MM.1S (cell line): ENCODE results near the gene SIKE1.
A peak's percentile ranks its signal among the peaks of the same experiment; 100 is the strongest.
"Not testable (repeated sequence)": the region's sequence is repeated elsewhere in the genome, so short reads cannot be mapped to it uniquely, and the experiment has no call there.

Source experiments
- DNase-seq: peaks from one replicate; pipeline ENCODE4 v3.0.0-alpha.2; 2015
- H2AFZ ChIP-seq: fragments of 300-600 bp; sonication (generic); 2 replicates; pipeline ENCODE4 v1.6.0; 2016; ENCODE audit warnings: antibody characterized with exemption, low read length
- H3F3A ChIP-seq: fragments of 300-600 bp; sonication (generic); 2 replicates; pipeline ENCODE4 v1.6.1; 2016; ENCODE audit warnings: mild to moderate bottlenecking, antibody characterized with exemption, low read length, moderate library complexity, mixed read lengths; ENCODE audit not compliant: insufficient read depth
- H3K27ac ChIP-seq: fragments of 300-600 bp; sonication (generic); 2 replicates; pipeline ENCODE4 v1.5.1; 2016; ENCODE audit warnings: mild to moderate bottlenecking, low read length
- H3K27me3 ChIP-seq: fragments of 300-600 bp; sonication (generic); replicated peaks from 2 replicates; pipeline ENCODE4 v1.6.0; 2016; ENCODE audit warnings: low read length; ENCODE audit not compliant: insufficient read depth
- H3K36me3 ChIP-seq: fragments of 300-600 bp; sonication (generic); replicated peaks from 2 replicates; pipeline ENCODE4 v1.6.1; 2016; ENCODE audit warnings: mild to moderate bottlenecking, low read length, mixed read lengths; ENCODE audit not compliant: insufficient read depth
- H3K4me1 ChIP-seq: fragments of 300-600 bp; sonication (generic); 2 replicates; pipeline ENCODE4 v1.6.1; 2016; ENCODE audit warnings: low read length, mixed read lengths
- H3K4me2 ChIP-seq: fragments of 300-600 bp; sonication (generic); 2 replicates; pipeline ENCODE4 v1.6.0; 2016; ENCODE audit warnings: low read depth, low read length
- H3K4me3 ChIP-seq: fragments of 300-600 bp; sonication (generic); 2 replicates; pipeline ENCODE4 v1.5.1; 2016; ENCODE audit warnings: low read length, mixed read lengths
- H3K79me2 ChIP-seq: fragments of 300-600 bp; sonication (generic); 2 replicates; pipeline ENCODE4 v1.6.1; 2016; ENCODE audit warnings: mixed run types, low read length, mixed read lengths
- H3K9ac ChIP-seq: fragments of 300-600 bp; sonication (generic); 2 replicates; pipeline ENCODE4 v1.6.1; 2016; ENCODE audit warnings: low read length, mixed read lengths
- H3K9me2 ChIP-seq: fragments of 300-600 bp; sonication (generic); replicated peaks from 2 replicates; pipeline ENCODE4 v1.6.1; 2016; ENCODE audit warnings: mild to moderate bottlenecking, low read length, mixed read lengths; ENCODE audit not compliant: insufficient read depth
- H3K9me3 ChIP-seq: fragments of 300-600 bp; sonication (generic); replicated peaks from 2 replicates; pipeline ENCODE4 v1.6.1; 2016; ENCODE audit warnings: mild to moderate bottlenecking, low read length, mixed read lengths; ENCODE audit not compliant: insufficient read depth
- H4K20me1 ChIP-seq: fragments of 300-600 bp; sonication (generic); 2 replicates; pipeline ENCODE4 v1.6.1; 2016; ENCODE audit warnings: mild to moderate bottlenecking, low read length, moderate library complexity, mixed read lengths; ENCODE audit not compliant: insufficient read depth
- CTCF ChIP-seq: fragments of 300-600 bp; sonication (generic); IDR thresholded peaks from 2 replicates; pipeline ENCODE4 v1.5.1; 2016; ENCODE audit warnings: antibody characterized with exemption, low read length, mixed read lengths
- EZH2 ChIP-seq: fragments of 300-600 bp; sonication (generic); optimal IDR thresholded peaks from 2 replicates; pipeline ENCODE3; 2017; ENCODE audit warnings: low read depth, mild to moderate bottlenecking, antibody characterized with exemption, low read length, mixed read lengths
- EZH2phosphoT487 ChIP-seq: fragments of 300-600 bp; sonication (generic); IDR thresholded peaks from 2 replicates; pipeline ENCODE4 v1.6.1; 2018; ENCODE audit warnings: antibody characterized with exemption, low read length

The SIKE1 gene

GRCh38 chr1:114780344-114781226 lies at the start of gene SIKE1:
Gene SIKE1, minus strand, starts transcription at chr1:114780685. Its CDS starts 78 bp downstream, at chr1:114780607.
- H3K27ac ChIP-seq: peak within 1 kb of the TSS; percentile 89
- H3K27me3 ChIP-seq: no peaks in the 10 kb centered on the region

GRCh38 chr1:114830075-114830474 lies 49.6 kb upstream of the SIKE1 start:
- not testable (repeated sequence) for H3K4me1 ChIP-seq, H2AFZ ChIP-seq, H3K9me3 ChIP-seq, H3K27me3 ChIP-seq, DNase-seq, H3K79me2 ChIP-seq, H3K27ac ChIP-seq, H3K9me2 ChIP-seq, H3K4me3 ChIP-seq, H3K36me3 ChIP-seq, H4K20me1 ChIP-seq, H3K4me2 ChIP-seq, H3F3A ChIP-seq, H3K9ac ChIP-seq

More at GRCh38 chr1:114780344-114781226, at the start of gene SIKE1:
- TF ChIP-seq EZH2 (no peak), EZH2phosphoT487 (no peak), CTCF (no peak)
- DNase-seq: peak; percentile 90
- Histone ChIP-seq H3K36me3 (no peaks in the 10 kb centered on the region), H4K20me1 (no peaks in the 10 kb centered on the region), H3K9ac (peak within 1 kb of the TSS; percentile 81), H3K4me3 (peak within 1 kb of the TSS; percentile 87), H3K4me1 (peaks cover 6% of the 10 kb centered on the region; the same call in 1 of the 2 replicates), H3F3A (peaks cover 5% of the 10 kb centered on the region; the same call in 1 of the 2 replicates), H2AFZ (peak within 1 kb of the TSS; percentile 72), H3K9me3 (no peaks in the 10 kb centered on the region), H3K4me2 (peak within 1 kb of the TSS; percentile 78), H3K79me2 (peaks cover 20% of the 10 kb centered on the region), H3K9me2 (no peaks in the 10 kb centered on the region)

GRCh38 chr1:114828251-114828650 lies 47.8 kb upstream of the SIKE1 start:
- no peaks in the 10 kb centered on the region for H3K79me2 ChIP-seq
- no peak overlapping the region for H3K4me2 ChIP-seq
- no peaks in the 10 kb centered on the region for H3K4me1 ChIP-seq
- H3K9ac ChIP-seq: no peak overlapping the region
- no peak overlapping the region for H2AFZ ChIP-seq
- no peaks in the 10 kb centered on the region for H3K36me3 ChIP-seq
- no peaks in the 10 kb centered on the region for H4K20me1 ChIP-seq
- H3K27ac ChIP-seq: no peak overlapping the region
- H3K9me2 ChIP-seq: no peaks in the 10 kb centered on the region
- no peaks in the 10 kb centered on the region for H3K27me3 ChIP-seq
- DNase-seq: no peak
- TF ChIP-seq CTCF (no peak), EZH2 (no peak), EZH2phosphoT487 (no peak)
- no peaks in the 10 kb centered on the region for H3F3A ChIP-seq
- no peak overlapping the region for H3K4me3 ChIP-seq
- H3K9me3 ChIP-seq: no peaks in the 10 kb centered on the region

- Histone ChIP-seq H3K27me3 (no peaks in the 10 kb centered on the region), H3K36me3 (no peaks in the 10 kb centered on the region), H3K79me2 (no peaks in the 10 kb centered on the region), H3K27ac (no peak overlapping the region), H3K9me2 (no peaks in the 10 kb centered on the region), H3K9me3 (no peaks in the 10 kb centered on the region), H3F3A (no peaks in the 10 kb centered on the region), H3K4me2 (no peak overlapping the region), H3K9ac (no peak overlapping the region), H4K20me1 (no peaks in the 10 kb centered on the region), H3K4me1 (no peaks in the 10 kb centered on the region), H3K4me3 (no peak overlapping the region), H2AFZ (no peak overlapping the region)
- no peak for DNase-seq
- TF ChIP-seq CTCF (no peak), EZH2 (no peak), EZH2phosphoT487 (no peak)
Measured at GRCh38 chr1:114821978-114822377, 41.5 kb upstream of the SIKE1 start.
